ENCODE measurements around the gene LIPE.

The LIPE gene

GRCh38 chr19:42423462-42424344, 3.5 kb downstream of the LIPE start:
- H3K4me3 ChIP-seq (replicated peaks in 1 of 2; ENCODE audit: low read depth in 2 of 2, low read length in 2 of 2), result peak overlapping the region; percentile 59 to 74
- peak; percentile 92 to 95 for DNase-seq (ENCODE audit: low read depth in 2 of 2)

DNA sequence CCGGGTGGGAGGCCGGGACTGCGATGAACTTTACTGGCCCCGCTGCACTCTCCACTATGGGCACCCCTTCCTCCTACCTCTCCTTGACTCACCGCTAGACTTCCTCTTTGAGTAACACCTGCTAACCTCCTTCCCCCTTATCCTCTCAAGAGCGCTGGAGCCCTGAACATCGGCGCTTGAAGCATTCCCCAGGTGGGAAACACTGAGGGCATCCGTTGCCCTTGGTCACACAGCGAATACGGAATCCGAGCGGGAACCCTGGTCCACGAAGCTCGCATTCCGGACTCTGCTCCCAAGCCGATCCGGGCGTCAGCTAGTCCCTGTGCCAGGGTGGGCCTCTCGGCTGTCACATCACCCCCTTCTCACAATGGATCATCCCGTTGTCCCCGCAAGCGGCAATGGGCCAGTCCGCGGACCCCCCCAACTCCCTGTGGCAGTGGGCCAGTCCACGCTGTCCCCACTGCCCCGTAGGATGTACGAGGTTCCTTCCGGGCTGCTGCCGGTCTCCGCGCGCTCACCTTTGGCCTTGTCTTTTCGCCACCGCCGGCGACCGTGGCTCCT, 4.2 kb downstream of the LIPE start:
- no peak for TF ChIP-seq CTCF (IDR thresholded peaks at IDR 0.05; ENCODE audit: low read depth, low read length)
- H3K4me3 ChIP-seq (replicated peaks in 1 of 2; ENCODE audit: low read depth in 2 of 2, low read length in 2 of 2), result peak overlapping the region; percentile 59 to 74

More at GRCh38 chr19:42423462-42424344, 3.5 kb downstream of the LIPE start:
- no peak for TF ChIP-seq CTCF (IDR thresholded peaks at IDR 0.05; ENCODE audit: low read depth, low read length)

DNA sequence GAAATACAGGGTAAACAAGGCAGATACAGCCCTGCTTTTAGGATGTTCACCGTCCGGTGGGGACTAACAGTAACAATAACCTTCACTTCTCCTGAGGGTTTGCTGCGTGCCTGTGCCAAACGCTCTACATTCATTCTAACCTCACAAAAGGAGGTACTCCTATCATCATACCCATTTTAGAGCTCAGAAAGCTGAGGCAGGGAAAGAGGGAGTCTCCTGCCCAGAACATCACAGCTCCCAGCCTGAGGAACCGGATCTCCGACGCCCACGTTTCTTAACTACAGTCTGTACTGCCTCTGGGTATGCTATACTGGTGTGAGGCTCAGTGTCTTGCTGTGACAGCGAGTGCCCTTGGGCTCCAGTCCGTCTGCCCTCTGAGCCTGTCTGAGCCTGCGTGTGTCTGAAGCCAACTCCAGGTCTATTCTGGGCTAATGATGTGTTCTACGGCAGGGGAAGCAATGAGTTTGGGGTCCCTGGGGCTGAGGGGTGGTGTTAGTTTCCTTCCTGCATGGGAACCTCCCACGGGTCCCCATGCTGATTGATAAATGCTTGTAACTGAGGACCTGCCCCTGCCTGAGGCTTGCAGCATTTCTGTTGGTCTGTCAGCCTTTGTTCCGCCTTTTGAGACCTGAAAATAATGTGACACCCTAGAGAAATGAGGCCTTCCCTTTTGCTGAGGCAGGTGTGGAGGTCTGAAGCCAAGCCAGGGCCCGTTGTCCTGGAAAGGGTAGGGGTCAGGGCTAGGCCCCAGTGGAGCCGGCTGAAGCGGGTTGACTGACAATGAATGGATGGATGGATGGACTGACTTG, 4.9 kb downstream of the LIPE start:
- DNase-seq (ENCODE audit: low read depth in 2 of 2), result no peak
- TF ChIP-seq CTCF (IDR thresholded peaks at IDR 0.05; ENCODE audit: low read depth, low read length), result no peak
- peak overlapping the region; percentile 59 to 74 for H3K4me3 ChIP-seq (replicated peaks in 1 of 2; ENCODE audit: low read depth in 2 of 2, low read length in 2 of 2)

More for the DNA sequence above, 4.2 kb downstream of the LIPE start:
- no peak for DNase-seq (ENCODE audit: low read depth in 2 of 2)

GRCh38 chr19:42421591-42422031, 5.6 kb downstream of the LIPE start:
- H3K4me3 ChIP-seq (replicated peaks in 1 of 2; ENCODE audit: low read depth in 2 of 2, low read length in 2 of 2), result no peak overlapping the region
- peak in 1 of 2 donors; percentile 39 for DNase-seq (ENCODE audit: low read depth in 2 of 2)
- no peak for TF ChIP-seq CTCF (IDR thresholded peaks at IDR 0.05; ENCODE audit: low read depth, low read length)

GRCh38 chr19:42421101-42421500, 6.1 kb downstream of the LIPE start:
- no peak for TF ChIP-seq CTCF (IDR thresholded peaks at IDR 0.05; ENCODE audit: low read depth, low read length)
- no peak for DNase-seq (ENCODE audit: low read depth in 2 of 2)
- no peak overlapping the region for H3K4me3 ChIP-seq (replicated peaks in 1 of 2; ENCODE audit: low read depth in 2 of 2, low read length in 2 of 2)

DNA sequence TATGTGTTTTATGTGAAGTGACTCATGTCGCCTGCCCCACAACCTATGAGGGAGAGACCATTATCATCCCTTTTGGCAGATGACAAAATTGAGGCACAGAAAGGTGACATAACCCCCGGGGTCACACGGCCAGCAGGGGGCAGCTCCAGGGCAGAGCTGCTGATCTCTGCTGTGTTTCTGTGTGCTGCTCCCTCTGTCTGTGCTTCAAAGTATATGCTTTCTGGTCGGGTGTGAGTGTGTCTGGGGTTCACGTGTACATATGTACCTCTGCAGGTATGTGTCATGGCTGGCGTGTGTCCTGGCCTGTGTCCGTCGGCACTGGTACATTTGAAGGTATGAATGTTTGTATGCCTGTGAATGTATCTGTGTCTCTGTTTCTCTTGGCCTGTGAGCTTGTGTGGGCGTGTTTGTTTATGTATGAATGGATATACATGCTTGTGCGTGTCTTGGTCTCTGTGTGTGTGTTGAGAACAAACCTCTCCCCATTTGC, 7.1 kb downstream of the LIPE start:
- peak; percentile 75 for TF ChIP-seq CTCF (IDR thresholded peaks at IDR 0.05; ENCODE audit: low read depth, low read length)
- DNase-seq (ENCODE audit: low read depth in 2 of 2), result peak; percentile 52 to 63
- H3K4me3 ChIP-seq (replicated peaks in 1 of 2; ENCODE audit: low read depth in 2 of 2, low read length in 2 of 2), result no peak overlapping the region
